ENCODE results near the gene AP3D1. TPM values are rescaled to one million over a fixed set of nuclear protein-coding genes. Genes with fewer than 3 reads are reported as not detected.

The AP3D1 gene
- total and polyA plus RNA-seq, 9 of the 15 experiments (the other 6 are each of a cell fraction or from before 2014, with no cell fraction given): 1.2 to 86.1 (median 35.9) TPM

DNA sequence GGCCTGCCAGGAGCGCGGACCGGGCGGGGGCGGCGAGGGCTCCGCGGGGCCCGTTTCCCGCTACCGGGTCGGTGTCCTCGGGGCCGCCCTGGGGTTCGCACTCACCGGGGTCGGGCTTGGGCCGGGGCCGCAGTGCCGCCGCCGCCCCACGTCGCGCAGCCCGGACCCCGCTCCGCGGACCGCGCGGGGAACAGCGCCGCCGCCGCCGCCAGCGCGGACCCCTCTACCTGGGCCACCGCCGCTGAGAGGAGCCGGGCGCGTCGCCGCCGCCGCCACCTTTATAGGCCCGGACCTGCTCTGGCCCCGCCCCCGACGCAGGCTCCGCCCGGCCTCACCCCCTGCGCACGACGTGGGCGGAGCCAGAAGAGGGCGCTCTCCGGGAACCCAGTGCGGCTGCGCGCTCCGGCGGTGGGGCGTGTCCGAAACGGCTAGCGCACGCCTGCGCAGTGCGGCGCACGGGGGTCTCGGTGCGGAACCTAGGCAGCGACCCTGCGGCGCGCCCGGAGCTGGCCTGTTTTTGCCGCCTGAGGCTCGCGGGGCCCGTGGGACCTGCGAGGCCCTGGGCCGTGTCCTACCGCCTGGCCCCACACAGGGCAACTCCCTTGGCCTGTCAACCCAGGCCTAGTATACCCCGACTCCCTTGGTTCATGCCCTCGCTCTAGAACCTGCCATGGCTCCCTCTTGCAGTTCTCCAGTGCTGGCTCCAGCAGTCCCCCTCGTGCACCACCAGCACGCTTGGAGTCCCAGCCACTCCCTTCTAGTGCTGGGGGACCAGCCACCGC is 100.2 kb downstream of the AP3D1 start, which contains the start of gene MKNK2 (continued):
- TF ChIP-seq RFX5 (IDR thresholded peaks at IDR 0.05; ENCODE audit: low read depth, low read length) (no peak), STAG1 (CRISPR knock-in tag; IDR thresholded peaks at IDR 0.05; ENCODE audit: borderline replicate concordance) (0 out of 2 replicates have a peak, but pooled peaks have one; percentile 14), ELF4 (CRISPR knock-in tag; IDR thresholded peaks at IDR 0.05) (no peak), SETDB1 (IDR thresholded peaks at IDR 0.05; ENCODE audit: low read length) (no peak), ZNF3 (CRISPR knock-in tag; IDR thresholded peaks at IDR 0.05) (no peak), ZNF586 (CRISPR knock-in tag; conservative IDR thresholded peaks at IDR 0.05) (no peak), PPARD (CRISPR knock-in tag; IDR thresholded peaks at IDR 0.05) (no peak), BDP1 (IDR thresholded peaks at IDR 0.05; ENCODE audit: insufficient read depth, insufficient read length) (no peak), LARP7 (IDR thresholded peaks at IDR 0.05) (no peak), XRCC3 (IDR thresholded peaks at IDR 0.05) (no peak), FOXA3 (CRISPR knock-in tag; conservative IDR thresholded peaks at IDR 0.05 in 1 of 2, IDR thresholded peaks at IDR 0.05 in 1 of 2) (no peak), PTRF (tag; IDR thresholded peaks at IDR 0.05) (no peak), ZNF184 (CRISPR knock-in tag; IDR thresholded peaks at IDR 0.05) (no peak), ZFP1 (CRISPR knock-in tag; IDR thresholded peaks at IDR 0.05) (no peak), ZNF445 (CRISPR knock-in tag; IDR thresholded peaks at IDR 0.05; ENCODE audit: low read depth) (no peak), CHD4 (IDR thresholded peaks at IDR 0.05; ENCODE audit: insufficient read depth, insufficient replicate concordance, low read depth, low read length, poor library complexity, severe bottlenecking) (peak; percentile 97), MCM2 (IDR thresholded peaks at IDR 0.05; ENCODE audit: low read depth) (no peak), ZNF766 (CRISPR knock-in tag; conservative IDR thresholded peaks at IDR 0.05) (peak; percentile 31; the same call in 1 of the 2 replicates)
- TF ChIP-seq, protein P1, sequence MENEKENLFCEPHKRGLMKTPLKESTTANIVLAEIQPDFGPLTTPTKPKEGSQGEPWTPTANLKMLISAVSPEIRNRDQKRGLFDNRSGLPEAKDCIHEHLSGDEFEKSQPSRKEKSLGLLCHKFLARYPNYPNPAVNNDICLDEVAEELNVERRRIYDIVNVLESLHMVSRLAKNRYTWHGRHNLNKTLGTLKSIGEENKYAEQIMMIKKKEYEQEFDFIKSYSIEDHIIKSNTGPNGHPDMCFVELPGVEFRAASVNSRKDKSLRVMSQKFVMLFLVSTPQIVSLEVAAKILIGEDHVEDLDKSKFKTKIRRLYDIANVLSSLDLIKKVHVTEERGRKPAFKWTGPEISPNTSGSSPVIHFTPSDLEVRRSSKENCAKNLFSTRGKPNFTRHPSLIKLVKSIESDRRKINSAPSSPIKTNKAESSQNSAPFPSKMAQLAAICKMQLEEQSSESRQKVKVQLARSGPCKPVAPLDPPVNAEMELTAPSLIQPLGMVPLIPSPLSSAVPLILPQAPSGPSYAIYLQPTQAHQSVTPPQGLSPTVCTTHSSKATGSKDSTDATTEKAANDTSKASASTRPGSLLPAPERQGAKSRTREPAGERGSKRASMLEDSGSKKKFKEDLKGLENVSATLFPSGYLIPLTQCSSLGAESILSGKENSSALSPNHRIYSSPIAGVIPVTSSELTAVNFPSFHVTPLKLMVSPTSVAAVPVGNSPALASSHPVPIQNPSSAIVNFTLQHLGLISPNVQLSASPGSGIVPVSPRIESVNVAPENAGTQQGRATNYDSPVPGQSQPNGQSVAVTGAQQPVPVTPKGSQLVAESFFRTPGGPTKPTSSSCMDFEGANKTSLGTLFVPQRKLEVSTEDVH (IDR thresholded peaks at IDR 0.05; ENCODE audit: low read depth, partially characterized antibody): no peak
- TF ChIP-seq, protein P2, sequence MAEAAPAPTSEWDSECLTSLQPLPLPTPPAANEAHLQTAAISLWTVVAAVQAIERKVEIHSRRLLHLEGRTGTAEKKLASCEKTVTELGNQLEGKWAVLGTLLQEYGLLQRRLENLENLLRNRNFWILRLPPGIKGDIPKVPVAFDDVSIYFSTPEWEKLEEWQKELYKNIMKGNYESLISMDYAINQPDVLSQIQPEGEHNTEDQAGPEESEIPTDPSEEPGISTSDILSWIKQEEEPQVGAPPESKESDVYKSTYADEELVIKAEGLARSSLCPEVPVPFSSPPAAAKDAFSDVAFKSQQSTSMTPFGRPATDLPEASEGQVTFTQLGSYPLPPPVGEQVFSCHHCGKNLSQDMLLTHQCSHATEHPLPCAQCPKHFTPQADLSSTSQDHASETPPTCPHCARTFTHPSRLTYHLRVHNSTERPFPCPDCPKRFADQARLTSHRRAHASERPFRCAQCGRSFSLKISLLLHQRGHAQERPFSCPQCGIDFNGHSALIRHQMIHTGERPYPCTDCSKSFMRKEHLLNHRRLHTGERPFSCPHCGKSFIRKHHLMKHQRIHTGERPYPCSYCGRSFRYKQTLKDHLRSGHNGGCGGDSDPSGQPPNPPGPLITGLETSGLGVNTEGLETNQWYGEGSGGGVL (CRISPR knock-in tag; IDR thresholded peaks at IDR 0.05): no peak
- TF ChIP-seq, protein P3, sequence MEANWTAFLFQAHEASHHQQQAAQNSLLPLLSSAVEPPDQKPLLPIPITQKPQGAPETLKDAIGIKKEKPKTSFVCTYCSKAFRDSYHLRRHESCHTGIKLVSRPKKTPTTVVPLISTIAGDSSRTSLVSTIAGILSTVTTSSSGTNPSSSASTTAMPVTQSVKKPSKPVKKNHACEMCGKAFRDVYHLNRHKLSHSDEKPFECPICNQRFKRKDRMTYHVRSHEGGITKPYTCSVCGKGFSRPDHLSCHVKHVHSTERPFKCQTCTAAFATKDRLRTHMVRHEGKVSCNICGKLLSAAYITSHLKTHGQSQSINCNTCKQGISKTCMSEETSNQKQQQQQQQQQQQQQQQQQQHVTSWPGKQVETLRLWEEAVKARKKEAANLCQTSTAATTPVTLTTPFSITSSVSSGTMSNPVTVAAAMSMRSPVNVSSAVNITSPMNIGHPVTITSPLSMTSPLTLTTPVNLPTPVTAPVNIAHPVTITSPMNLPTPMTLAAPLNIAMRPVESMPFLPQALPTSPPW (CRISPR knock-in tag; IDR thresholded peaks at IDR 0.05): peak; percentile 74
